Esophagus squamous epithelium (tissue), 5 donors: ENCODE measurements around the gene ATP8A2. TPM values are rescaled to one million over a fixed set of nuclear protein-coding genes. Genes with fewer than 3 reads are reported as not detected.

Source experiments
- DNase-seq: peaks from one replicate; lab custom pipeline; 2025; lab: John Stamatoyannopoulos, UW
- H3K27ac ChIP-seq, 4 donors: fragments of 200-600 bp; sonication (generic); one replicate each; pipeline ENCODE4 v1.5.1; 2016 to 2019; ENCODE audit warnings: mild to moderate bottlenecking in 1 of 4
- H3K27me3 ChIP-seq, 4 donors: fragments of 200-600 bp; sonication (generic); 1 replicate in 3 of 4; 2 replicates in 1 of 4; pipeline versions ENCODE4 v1.5.1 to v1.6.0; 2017 to 2021; ENCODE audit warnings: antibody characterized with exemption in 1 of 4
- H3K36me3 ChIP-seq, 3 donors: fragments of 200-600 bp; sonication (generic); one replicate each; pipeline ENCODE4 v1.5.1; 2016 to 2019
- H3K4me1 ChIP-seq, 3 donors: fragments of 200-600 bp; sonication (generic); one replicate each; pipeline ENCODE4 v1.5.1; 2017 to 2019
- H3K4me3 ChIP-seq, 4 donors: fragments of 200-600 bp; sonication (generic); 1 replicate in 3 of 4; 2 replicates in 1 of 4; pipeline ENCODE4 v1.5.1; 2016 to 2019; ENCODE audit warnings: mild to moderate bottlenecking in 2 of 4, moderate library complexity in 1 of 4
- H3K9me3 ChIP-seq, 3 donors: fragments of 200-600 bp; sonication (generic); one replicate each; pipeline ENCODE4 v1.5.1; 2016 to 2019
- POLR2A ChIP-seq, 4 donors: fragments of 450-650 bp; IDR thresholded peaks; one replicate each; pipeline ENCODE4 v1.6.1; 2017; ENCODE audit warnings: antibody characterized with exemption in 4 of 4, mild to moderate bottlenecking in 4 of 4, moderate library complexity in 3 of 4
- WGBS, 2 donors: methylation state at CpG; one replicate each; pipeline ENCODE4 v1.1.5; 2018; 5-methylcytosine and 5-hydroxymethylcytosine counted together
- intact Hi-C: fragments of 100-400 bp; cut with DNase I; formaldehyde crosslinking; loops from one replicate; pipeline ENCODE4 v1.15.0; 2022
- total RNA-seq, 4 donors: library from RNA; depleted of rRNA; stranded (reverse); fragments of >200 nt; gene quantifications; one replicate each; pipeline ENCODE4 v1.1.0, GENCODE V29; 2016
- TF ChIP-seq, protein P1 (sequence below), 6 experiments: fragments of 450-650 bp in 4 of 6; fragments of 200-600 bp in 2 of 6; sonication (generic) in 2 of 6; IDR thresholded peaks; one replicate each; pipeline ENCODE4 v1.5.1; 2016 to 2019; ENCODE audit warnings: antibody characterized with exemption in 6 of 6, mild to moderate bottlenecking in 4 of 6, moderate library complexity in 4 of 6
- donor health status: DM: yes; HTN: yes; CAD: no.

ATP8A2 gene
- total RNA-seq, 4 donors from 2014 or later = not detected

DNA sequence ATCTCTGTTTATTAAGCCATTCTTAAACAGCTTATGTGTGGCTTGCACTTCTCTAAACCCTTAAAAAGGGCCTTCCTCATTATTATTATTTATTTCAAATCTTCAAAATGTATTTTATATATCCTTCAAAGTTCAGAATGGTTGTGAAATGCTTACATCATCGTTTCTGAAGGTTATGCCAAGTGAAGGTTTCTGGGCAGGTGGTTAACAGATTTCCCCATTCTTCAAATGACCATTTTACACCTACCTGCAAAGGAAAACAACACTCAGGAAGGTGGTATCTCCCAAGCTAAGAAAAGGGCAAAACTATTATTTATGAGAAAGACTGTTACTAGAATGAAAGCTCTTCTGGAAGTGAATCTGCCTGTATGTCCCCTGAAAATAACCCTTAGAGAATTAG is 488.5 kb downstream of the ATP8A2 start:
- DNase-seq = no peak
- Histone ChIP-seq H3K4me3 (no peak overlapping the region), H3K27ac (no peak overlapping the region), H3K36me3 (no peaks in the 10 kb centered on the region), H3K27me3 (peaks cover 0 to 3% (median 0%) of the 10 kb centered on the region in 4 donors), H3K4me1 (no peaks in the 10 kb centered on the region), H3K9me3 (no peaks in the 10 kb centered on the region)
- TF ChIP-seq POLR2A (IDR thresholded peaks at IDR 0.05) = no peak
- TF ChIP-seq, protein P1, sequence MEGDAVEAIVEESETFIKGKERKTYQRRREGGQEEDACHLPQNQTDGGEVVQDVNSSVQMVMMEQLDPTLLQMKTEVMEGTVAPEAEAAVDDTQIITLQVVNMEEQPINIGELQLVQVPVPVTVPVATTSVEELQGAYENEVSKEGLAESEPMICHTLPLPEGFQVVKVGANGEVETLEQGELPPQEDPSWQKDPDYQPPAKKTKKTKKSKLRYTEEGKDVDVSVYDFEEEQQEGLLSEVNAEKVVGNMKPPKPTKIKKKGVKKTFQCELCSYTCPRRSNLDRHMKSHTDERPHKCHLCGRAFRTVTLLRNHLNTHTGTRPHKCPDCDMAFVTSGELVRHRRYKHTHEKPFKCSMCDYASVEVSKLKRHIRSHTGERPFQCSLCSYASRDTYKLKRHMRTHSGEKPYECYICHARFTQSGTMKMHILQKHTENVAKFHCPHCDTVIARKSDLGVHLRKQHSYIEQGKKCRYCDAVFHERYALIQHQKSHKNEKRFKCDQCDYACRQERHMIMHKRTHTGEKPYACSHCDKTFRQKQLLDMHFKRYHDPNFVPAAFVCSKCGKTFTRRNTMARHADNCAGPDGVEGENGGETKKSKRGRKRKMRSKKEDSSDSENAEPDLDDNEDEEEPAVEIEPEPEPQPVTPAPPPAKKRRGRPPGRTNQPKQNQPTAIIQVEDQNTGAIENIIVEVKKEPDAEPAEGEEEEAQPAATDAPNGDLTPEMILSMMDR (IDR thresholded peaks at IDR 0.05) = no peak
- intact Hi-C loops = no loop called here
- 36 to 56% methylated on average over 1 of the region's 1 CpG for WGBS, 2 donors

DNA sequence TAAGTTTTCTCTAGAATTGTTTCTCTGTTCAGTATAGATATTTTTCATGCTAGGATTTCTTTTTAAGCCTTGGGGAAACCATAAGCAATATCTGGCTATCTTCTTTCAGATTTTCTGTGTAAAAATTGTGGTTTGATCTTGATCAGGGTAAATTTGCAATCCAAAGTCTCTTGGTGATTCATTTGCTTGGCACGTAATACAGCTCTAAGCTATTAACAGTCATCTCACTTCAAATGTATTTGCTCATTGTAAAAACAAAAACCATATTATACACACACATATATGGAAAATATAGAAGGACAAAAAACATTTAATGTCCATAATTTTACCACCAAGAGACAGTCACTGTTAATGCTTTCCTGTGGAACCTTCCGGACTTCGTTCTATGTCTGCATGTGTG is 489.1 kb downstream of the ATP8A2 start:
- no peak for DNase-seq
- intact Hi-C loops = no loop called here
- no peaks in the 10 kb centered on the region for H3K36me3 ChIP-seq
- WGBS, 2 donors = 62 to 64% methylated on average over 3 of the region's 3 CpGs
- no peak overlapping the region for H3K4me3 ChIP-seq
- no peak overlapping the region for H3K27ac ChIP-seq
- H3K9me3 ChIP-seq = no peaks in the 10 kb centered on the region
- H3K27me3 ChIP-seq = peaks cover 0 to 3% (median 0%) of the 10 kb centered on the region in 4 donors
- H3K4me1 ChIP-seq = no peaks in the 10 kb centered on the region
- TF ChIP-seq, protein P1 (IDR thresholded peaks at IDR 0.05) = no peak
- TF ChIP-seq POLR2A (IDR thresholded peaks at IDR 0.05) = no peak

DNA sequence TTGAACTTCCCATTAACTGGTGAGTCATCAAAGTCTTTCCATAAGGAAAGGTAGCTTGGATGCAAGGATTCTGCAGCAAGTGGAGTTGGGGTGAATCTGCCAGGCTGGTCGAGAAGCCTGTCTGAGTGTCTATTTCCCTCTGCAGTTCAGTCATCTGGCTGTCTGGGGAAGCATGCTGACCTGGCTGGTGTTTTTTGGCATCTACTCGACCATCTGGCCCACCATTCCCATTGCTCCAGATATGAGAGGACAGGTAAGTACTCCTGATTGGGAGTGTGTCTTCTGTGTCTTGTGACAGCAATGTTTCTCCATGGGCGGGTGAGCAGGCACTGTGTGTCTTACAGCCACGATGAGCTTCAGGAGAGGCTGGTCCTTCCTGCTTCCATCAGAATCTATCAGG is 490.4 kb downstream of the ATP8A2 start:
- H3K9me3 ChIP-seq = no peaks in the 10 kb centered on the region
- intact Hi-C loops = no loop called here
- peaks cover 0 to 4% (median 0%) of the 10 kb centered on the region in 4 donors for H3K27me3 ChIP-seq
- H3K36me3 ChIP-seq = no peaks in the 10 kb centered on the region
- TF ChIP-seq, protein P1 (IDR thresholded peaks at IDR 0.05) = no peak
- no peak for TF ChIP-seq POLR2A (IDR thresholded peaks at IDR 0.05)
- no peak for DNase-seq
- no peaks in the 10 kb centered on the region for H3K4me1 ChIP-seq
- 56 to 73% methylated on average over 3 to 4 of the region's 4 CpGs for WGBS, 2 donors
- H3K4me3 ChIP-seq = no peak overlapping the region
- no peak overlapping the region for H3K27ac ChIP-seq

DNA sequence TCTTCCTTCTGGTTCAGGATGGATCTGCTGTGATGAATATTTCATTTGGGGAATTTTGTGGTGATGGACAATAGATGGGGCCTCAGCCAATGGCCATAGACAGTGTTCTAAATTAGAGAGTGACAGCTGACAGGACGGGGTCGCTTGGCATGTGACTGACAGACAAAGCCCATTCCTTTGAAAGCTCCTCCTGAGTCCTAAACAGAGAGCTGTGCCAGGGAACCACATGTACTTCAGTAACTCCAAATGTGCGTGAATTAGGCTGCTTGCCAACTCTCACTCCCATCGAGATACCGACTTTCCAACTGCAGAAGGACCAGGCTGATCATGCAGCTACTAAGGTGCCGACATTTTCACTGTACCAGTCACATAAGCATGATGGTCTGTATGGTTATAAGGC is 492.3 kb downstream of the ATP8A2 start:
- Histone ChIP-seq H3K36me3 (no peaks in the 10 kb centered on the region), H3K27ac (no peak overlapping the region), H3K27me3 (peaks cover 0 to 8% (median 0%) of the 10 kb centered on the region in 4 donors), H3K9me3 (no peaks in the 10 kb centered on the region), H3K4me1 (no peaks in the 10 kb centered on the region), H3K4me3 (no peak overlapping the region)
- TF ChIP-seq, protein P1 (IDR thresholded peaks at IDR 0.05) = no peak
- TF ChIP-seq POLR2A (IDR thresholded peaks at IDR 0.05) = no peak
- no peak for DNase-seq
- 78 to 86% methylated on average over 4 to 6 of the region's 6 CpGs for WGBS, 2 donors
- intact Hi-C loops = no loop called here

DNA sequence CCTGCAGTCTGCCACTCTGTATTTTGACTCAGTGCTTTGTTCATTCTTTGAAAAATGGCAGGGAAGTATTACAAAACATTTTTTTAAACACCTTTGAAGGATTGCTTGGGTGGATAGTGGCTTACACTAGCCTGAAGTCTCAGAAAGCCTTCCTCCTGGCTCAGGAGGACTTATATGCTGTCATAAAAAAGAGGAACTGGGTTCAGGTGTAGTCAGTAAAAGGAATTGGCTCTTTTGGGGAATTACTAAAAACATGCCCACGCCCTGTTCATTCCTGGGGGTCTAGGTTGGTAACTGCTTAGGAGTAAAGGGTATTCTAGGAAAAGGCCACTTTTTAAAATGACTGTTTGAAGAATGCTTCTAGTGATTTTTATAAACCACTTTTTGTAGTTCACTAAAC is 493.2 kb downstream of the ATP8A2 start:
- H3K27ac ChIP-seq = no peak overlapping the region
- no peak for DNase-seq
- H3K4me1 ChIP-seq = no peaks in the 10 kb centered on the region
- H3K9me3 ChIP-seq = no peaks in the 10 kb centered on the region
- peaks cover 0 to 8% (median 0%) of the 10 kb centered on the region in 4 donors for H3K27me3 ChIP-seq
- H3K36me3 ChIP-seq = no peaks in the 10 kb centered on the region
- no peak overlapping the region for H3K4me3 ChIP-seq
- 92 to 93% methylated on average over 1 of the region's 1 CpG for WGBS, 2 donors
- TF ChIP-seq POLR2A (IDR thresholded peaks at IDR 0.05) = no peak
- TF ChIP-seq, protein P1 (IDR thresholded peaks at IDR 0.05) = no peak
- intact Hi-C loops = no loop called here
